K562 (cell line): ENCODE data around the gene CHRNG. TPM values are rescaled to one million over a fixed set of nuclear protein-coding genes. Genes with fewer than 3 reads are reported as not detected.
"Not testable (repeated sequence)": the region's sequence is repeated elsewhere in the genome, so short reads cannot be mapped to it uniquely, and the experiment has no call there.

ENCODE experiments used
- ATAC-seq: fragments of 200-7000 bp; cut with Tn5 transposase; 3 replicates; pipeline ENCODE4 v1.9.1; 2020; ENCODE audit warnings: moderate library complexity
- BruUV-seq: library from RNA; stranded (reverse); fragments of 400-500 nt; replicated peaks from 2 replicates; lab custom pipeline; 2021; lab: Mats Ljungman, UMichigan
- CTCF ChIA-PET: fragments of 300-600 bp; formaldehyde crosslinking; extraction: SDS; loops from one replicate; lab custom pipeline; 2021; ENCODE audit warnings: low intra/inter-chr PET ratio; lab: Yijun Ruan, JAX
- POLR2A ChIA-PET: fragments of 300-600, 350-650 bp; sonication (Branson Sonifier 250); formaldehyde crosslinking; extraction: SDS; loops from one replicate; lab custom pipeline; 2021; ENCODE audit warnings: antibody characterized with exemption, inconsistent platforms; lab: Yijun Ruan, JAX
- DNase-seq, 4 experiments: peaks; one replicate each; pipeline versions ENCODE4 v3.0.0 to v3.0.0-alpha.2; 2011 to 2018; ENCODE audit warnings: low spot score in 3 of 4, mixed read lengths in 3 of 4; ENCODE audit errors: extremely low read depth in 1 of 4
- FAIRE-seq: peaks from 2 replicates; lab custom pipeline; 2011; peaks lifted over from hg19 to GRCh38; lab: Jason Lieb, UNC
- H2AFZ ChIP-seq: 2 replicates; pipeline ENCODE4 v1.6.0; 2011; ENCODE audit warnings: low read depth, low read length, control low read depth, inconsistent platforms
- H3K27ac ChIP-seq: fragments of 200-600 bp; 3 replicates; pipeline ENCODE4 v1.8.0; 2011; ENCODE audit warnings: low read depth, mild to moderate bottlenecking, control low read depth, inconsistent platforms, low read length, moderate library complexity, mixed read lengths; ENCODE audit errors: extremely low read depth
- H3K27me3 ChIP-seq, 2 experiments: fragments of 300-600 bp in 1 of 2; 2 replicates in 1 of 2; 3 replicates in 1 of 2; pipeline versions ENCODE4 v1.6.0 to v1.8.0; 2011; ENCODE audit warnings: inconsistent platforms in 2 of 2, low read length in 2 of 2, mild to moderate bottlenecking in 1 of 2, mixed read lengths in 1 of 2, moderate library complexity in 1 of 2; ENCODE audit not compliant: control insufficient read depth in 2 of 2, insufficient read depth in 2 of 2
- H3K36me3 ChIP-seq: fragments of 300-600 bp; 3 replicates; pipeline ENCODE4 v1.8.0; 2011; ENCODE audit warnings: mild to moderate bottlenecking, low read length, inconsistent platforms; ENCODE audit not compliant: control insufficient read depth, insufficient read depth
- H3K4me1 ChIP-seq, 2 experiments: fragments of 200-600 bp in 1 of 2; replicated peaks in 1 of 2; 2 replicates in 1 of 2; 3 replicates in 1 of 2; pipeline versions ENCODE4 v1.5.1 to v1.8.0; 2011; ENCODE audit warnings: inconsistent platforms in 2 of 2, low read length in 2 of 2, mild to moderate bottlenecking in 1 of 2, mixed read lengths in 1 of 2, moderate library complexity in 1 of 2; ENCODE audit not compliant: control insufficient read depth in 2 of 2, insufficient read depth in 2 of 2
- H3K4me2 ChIP-seq: 2 replicates; pipeline ENCODE4 v1.6.1; 2011; ENCODE audit warnings: low read length, control low read depth, inconsistent platforms, mixed read lengths; ENCODE audit not compliant: insufficient read depth
- H3K4me3 ChIP-seq: fragments of 200-600 bp; sonication (generic), shearing (Covaris generic); 2 replicates; pipeline ENCODE4 v1.5.1; 2016; ENCODE audit warnings: control low read depth, inconsistent platforms
- H3K79me2 ChIP-seq: fragments of 200-600 bp; 3 replicates; pipeline ENCODE4 v1.8.0; 2011; ENCODE audit warnings: low read length, inconsistent platforms; ENCODE audit not compliant: control insufficient read depth, insufficient read depth
- H3K9ac ChIP-seq, 2 experiments: 2 replicates each; pipeline versions ENCODE4 v1.6.0 to v1.6.1; 2011; ENCODE audit warnings: low read depth in 2 of 2, low read length in 2 of 2, control low read depth in 1 of 2, inconsistent platforms in 1 of 2, mild to moderate bottlenecking in 1 of 2, mixed read lengths in 1 of 2; ENCODE audit not compliant: insufficient read depth in 1 of 2
- H3K9me1 ChIP-seq: one replicate; pipeline ENCODE4 v1.6.0; 2011; ENCODE audit warnings: inconsistent platforms, mild to moderate bottlenecking, low read length, moderate library complexity; ENCODE audit not compliant: control insufficient read depth, insufficient read depth
- H3K9me3 ChIP-seq: replicated peaks from 2 replicates; pipeline ENCODE4 v1.5.1; 2011; ENCODE audit warnings: low read depth, low read length, inconsistent platforms; ENCODE audit not compliant: control insufficient read depth, insufficient read depth
- H4K20me1 ChIP-seq: replicated peaks from 2 replicates; pipeline ENCODE4 v1.6.1; 2011; ENCODE audit warnings: low read length, inconsistent platforms, mixed read lengths; ENCODE audit not compliant: control insufficient read depth, insufficient read depth
- HSF4 ChIP-seq: fragments of 250-450 bp; sonication (Bioruptor Pico); IDR thresholded peaks from 2 replicates; pipeline ENCODE4 v2.1.2; 2022; ENCODE audit warnings: mild to moderate bottlenecking, moderate library complexity, borderline replicate concordance
- TRIM28 ChIP-seq: fragments of 450-650 bp; IDR thresholded peaks from 2 replicates; pipeline ENCODE4 v1.6.1; 2017
- ZNF263 ChIP-seq: sonication (generic); formaldehyde crosslinking; IDR thresholded peaks from 2 replicates; pipeline ENCODE4 v1.8.0; 2022; ENCODE audit warnings: mild to moderate bottlenecking, missing genetic modification reagents, borderline replicate concordance
- WGBS: fragments of 100-300 bp; shearing (Covaris generic); methylation state at CpG from one replicate; pipeline ENCODE4 v1.1.6; 2016; ENCODE audit warnings: low coverage, mixed read lengths; ENCODE audit not compliant: insufficient coverage; ENCODE audit errors: missing lambda C conversion rate; 5-methylcytosine and 5-hydroxymethylcytosine counted together
- in situ Hi-C: fragments of 300-500 bp; cut with MboI; formaldehyde crosslinking; loops from 4 replicates; pipeline ENCODE4 v1.15.0; 2018; ENCODE audit warnings: inconsistent platforms, mixed read lengths
- intact Hi-C: fragments of 100-400 bp; cut with micrococcal nuclease; formaldehyde crosslinking; loops from 2 replicates; pipeline ENCODE4 v1.14.2; 2022
- polyA plus RNA-seq, 8 experiments: library from polyadenylated mRNA; depleted of rRNA in 4 of 8; stranded (reverse) in 5 of 8; unstranded in 3 of 8; fragments of >200 nt; fragmentation: Nextera tagmentation in 2 of 8; fragmentation: Illumina TruSeq in 1 of 8; extraction: Ambion mirVana in 2 of 8; extraction: Trizol in 1 of 8; gene quantifications; 2 replicates each; pipeline versions ENCODE4 v1.2.1 to v1.2.3, GENCODE V29; 2011 to 2014; ENCODE audit warnings: inconsistent platforms in 1 of 8, missing spikeins in 1 of 8
- total RNA-seq, 7 experiments: library from RNA; depleted of rRNA in 6 of 7; stranded (reverse); fragments of >200 nt in 6 of 7; fragmentation: Illumina TruSeq in 2 of 7; extraction: Trizol in 2 of 7; gene quantifications; 2 replicates each; pipeline versions ENCODE4 v1.2.1 to v1.2.3, GENCODE V29; 2011 to 2021; ENCODE audit warnings: low replicate concordance in 1 of 7
- TF ChIP-seq, protein P1 (sequence below): sonication (generic); formaldehyde crosslinking; IDR thresholded peaks from 2 replicates; pipeline ENCODE4 v1.8.1; 2023; ENCODE audit warnings: mild to moderate bottlenecking, missing genetic modification reagents

Gene CHRNG
- total and polyA plus RNA-seq, 9 of the 15 experiments (the other 6 are each of a cell fraction or from before 2014, with no cell fraction given) = not detected

DNA sequence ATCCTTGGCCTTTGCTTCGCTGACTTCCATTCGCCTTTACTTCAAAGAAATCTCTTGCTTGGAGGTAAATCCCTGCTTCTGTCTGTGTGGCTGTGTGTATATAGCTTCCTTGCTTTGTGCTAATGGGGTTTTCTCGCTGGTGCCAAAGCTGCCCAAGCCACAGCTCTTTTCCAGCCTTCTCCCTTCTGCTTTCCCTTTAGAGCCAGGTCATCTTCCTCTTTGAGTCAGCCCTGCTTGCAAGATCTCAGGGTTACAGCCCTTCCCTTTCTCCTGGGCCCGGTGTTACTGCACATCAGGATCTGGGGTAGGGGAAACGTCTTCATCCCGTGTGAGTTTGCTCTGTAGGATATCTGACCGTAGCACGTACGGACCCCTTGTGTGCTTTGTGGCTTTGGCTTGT is 30.0 kb downstream of the CHRNG start:
- 96% methylated on average over 8 of the region's 9 CpGs for WGBS
- no peak for DNase-seq
- Histone ChIP-seq H3K9ac (no peak overlapping the region), H3K36me3 (peaks cover 66% of the 10 kb centered on the region; the same call in 2 of the 3 replicates), H3K27me3 (no peaks in the 10 kb centered on the region), H3K9me3 (no peaks in the 10 kb centered on the region), H4K20me1 (no peaks in the 10 kb centered on the region), H3K4me2 (no peak overlapping the region), H2AFZ (no peak overlapping the region), H3K27ac (no peak overlapping the region), H3K9me1 (no peaks in the 10 kb centered on the region), H3K4me1 (no peaks in the 10 kb centered on the region), H3K79me2 (no peaks in the 10 kb centered on the region), H3K4me3 (no peak overlapping the region)
- no peak for FAIRE-seq
- intact Hi-C loops (no loop called here), in situ Hi-C loops (no loop called here)
- ChIA-PET POLR2A (interaction anchor here (1.5 kb wide), 1 partner anchor 9 kb away, joined by 4 read pairs; no protein-coding TSS in a partner anchor), CTCF (no interaction called here)
- TF ChIP-seq TRIM28 = no peak
- no peak for TF ChIP-seq HSF4 (CRISPR knock-in tag)
- no peak for TF ChIP-seq ZNF263
- TF ChIP-seq, protein P1, sequence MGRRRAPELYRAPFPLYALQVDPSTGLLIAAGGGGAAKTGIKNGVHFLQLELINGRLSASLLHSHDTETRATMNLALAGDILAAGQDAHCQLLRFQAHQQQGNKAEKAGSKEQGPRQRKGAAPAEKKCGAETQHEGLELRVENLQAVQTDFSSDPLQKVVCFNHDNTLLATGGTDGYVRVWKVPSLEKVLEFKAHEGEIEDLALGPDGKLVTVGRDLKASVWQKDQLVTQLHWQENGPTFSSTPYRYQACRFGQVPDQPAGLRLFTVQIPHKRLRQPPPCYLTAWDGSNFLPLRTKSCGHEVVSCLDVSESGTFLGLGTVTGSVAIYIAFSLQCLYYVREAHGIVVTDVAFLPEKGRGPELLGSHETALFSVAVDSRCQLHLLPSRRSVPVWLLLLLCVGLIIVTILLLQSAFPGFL (CRISPR knock-in tag) = no peak
- ATAC-seq = no peak
- no TSS peak for BruUV-seq

- H4K20me1 ChIP-seq, H2AFZ ChIP-seq, H3K79me2 ChIP-seq, BruUV-seq, H3K27ac ChIP-seq, in situ Hi-C loops, DNase-seq, intact Hi-C loops, CTCF ChIA-PET, H3K4me1 ChIP-seq, H3K4me3 ChIP-seq, ATAC-seq, H3K9me1 ChIP-seq, H3K9ac ChIP-seq, H3K27me3 ChIP-seq, H3K4me2 ChIP-seq, FAIRE-seq, H3K9me3 ChIP-seq: not testable (repeated sequence)
- WGBS = 92% methylated on average over 6 of the region's 6 CpGs
- POLR2A ChIA-PET = interaction anchor here (1.0 to 1.5 kb wide), 2 partner anchors 10 to 11 kb away, joined by 4 read pairs; no protein-coding TSS in a partner anchor
- H3K36me3 ChIP-seq = peaks cover 67% of the 10 kb centered on the region; the same call in 2 of the 3 replicates
Observed at GRCh38 chr2:232570481-232570880, 31.0 kb downstream of the CHRNG start.
